OCI-M2 (cell line): Measurements from ENCODE around the gene LIN7B.

Experiments
- DNase-seq: peaks from one replicate; lab custom pipeline; 2025; ENCODE audit not compliant: unreplicated experiment; lab: John Stamatoyannopoulos, UW

LIN7B gene

GRCh38 chr19:49160450-49161189 is 46.5 kb downstream of the LIN7B start:
- DNase-seq, result no peak

- no peak for DNase-seq
Observed at GRCh38 chr19:49161987-49162386, 47.8 kb downstream of the LIN7B start.

DNA sequence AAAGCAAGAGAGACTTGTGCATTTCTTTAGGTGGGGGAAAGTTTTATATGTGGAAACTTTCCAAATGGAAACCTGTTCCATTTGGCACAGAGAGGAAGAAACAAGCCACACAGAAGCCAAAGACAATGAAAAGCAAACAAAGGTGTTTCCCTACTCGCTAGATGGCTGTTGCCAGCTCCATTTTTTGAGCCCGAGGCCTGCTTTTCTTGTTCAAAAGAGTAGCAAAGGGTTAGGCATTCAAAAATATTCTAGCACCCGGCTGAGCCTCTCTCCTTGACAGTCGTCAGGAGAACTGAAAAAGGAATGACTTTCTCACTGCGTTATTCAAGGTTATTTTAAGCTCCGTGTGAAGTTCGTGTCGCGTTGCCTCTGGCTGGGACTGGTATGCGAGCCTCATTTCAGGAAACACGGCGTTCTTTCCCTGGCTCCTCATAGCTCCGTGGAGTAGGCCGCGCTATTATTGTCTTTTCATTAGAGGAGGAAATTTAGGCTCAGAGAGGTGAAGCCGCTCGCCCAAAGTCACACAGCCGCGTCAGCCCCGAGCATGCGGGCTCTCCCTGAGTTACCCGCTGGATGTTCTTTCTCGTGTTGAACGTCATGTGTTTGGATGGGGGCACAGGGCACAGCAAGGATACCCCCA is 51.1 kb downstream of the LIN7B start:
- no peak for DNase-seq

DNA sequence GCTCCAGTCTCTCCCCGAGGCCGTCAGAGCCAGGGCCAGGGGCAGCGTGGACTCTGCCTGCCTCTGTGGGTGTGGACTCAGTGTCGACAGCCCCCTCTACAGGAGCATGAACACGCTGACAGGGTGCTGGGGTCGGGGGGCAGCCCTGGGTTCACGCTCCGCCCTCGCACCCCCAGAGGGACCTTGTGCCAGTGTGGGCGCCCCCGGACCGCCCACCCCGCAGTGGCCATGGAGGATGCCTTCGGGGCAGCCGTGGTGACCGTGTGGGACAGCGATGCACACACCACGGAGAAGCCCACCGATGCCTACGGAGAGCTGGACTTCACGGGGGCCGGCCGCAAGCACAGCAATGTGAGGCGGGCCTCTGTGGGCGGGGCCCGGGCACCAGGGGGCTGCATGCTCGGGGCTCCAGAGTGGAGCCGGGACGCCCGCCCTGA is 51.7 kb downstream of the LIN7B start:
- DNase-seq, result no peak

- no peak for DNase-seq
Observed at GRCh38 chr19:49167857-49168409, 53.8 kb downstream of the LIN7B start.
